HepG2 (cell line): ENCODE results near the gene VAMP5. TPM values are rescaled to one million over a fixed set of nuclear protein-coding genes. Genes with fewer than 3 reads are reported as not detected.
A peak's percentile ranks its signal among the peaks of the same experiment; 100 is the strongest.

Experiments
- ETS1 ChIP-seq: sonication (generic); formaldehyde crosslinking; IDR thresholded peaks from 2 replicates; pipeline ENCODE4 v1.4.0; 2020; ENCODE audit warnings: missing genetic modification reagents
- ETV5 ChIP-seq: IDR thresholded peaks from 2 replicates; pipeline ENCODE4 v1.6.1; 2018; ENCODE audit warnings: missing biosample characterization, missing genetic modification reagents, inconsistent platforms, borderline replicate concordance
- HMG20A ChIP-seq: IDR thresholded peaks from 2 replicates; pipeline ENCODE4 v1.6.1; 2016; ENCODE audit warnings: borderline replicate concordance
- HNRNPK ChIP-seq: fragments of 200-400 bp; formaldehyde crosslinking; IDR thresholded peaks from 2 replicates; pipeline ENCODE4 v1.6.1; 2018; ENCODE audit warnings: low read length, low read depth, moderate library complexity, mild to moderate bottlenecking; ENCODE audit not compliant: poor library complexity, severe bottlenecking
- MYNN ChIP-seq: sonication (generic); formaldehyde crosslinking; IDR thresholded peaks from 2 replicates; pipeline ENCODE4 v1.4.0; 2020; ENCODE audit warnings: mild to moderate bottlenecking, low read depth, missing genetic modification reagents
- NR2F6 ChIP-seq, 2 experiments: IDR thresholded peaks; 2 replicates each; pipeline ENCODE4 v1.6.1; 2016; ENCODE audit warnings: antibody characterized with exemption in 1 of 2, mild to moderate bottlenecking in 1 of 2
- NR3C1 ChIP-seq: sonication (generic); formaldehyde crosslinking; IDR thresholded peaks from 2 replicates; pipeline ENCODE4 v1.4.0; 2020; ENCODE audit warnings: missing genetic modification reagents
- POLR2A ChIP-seq, 2 experiments: IDR thresholded peaks; 2 replicates each; pipeline ENCODE4 v1.6.1; 2011; ENCODE audit warnings: low read depth in 2 of 2, low read length in 2 of 2, mild to moderate bottlenecking in 1 of 2, moderate library complexity in 1 of 2; ENCODE audit not compliant: insufficient read depth in 1 of 2
- RFX3 ChIP-seq: IDR thresholded peaks from 2 replicates; pipeline ENCODE4 v1.6.1; 2016; ENCODE audit warnings: missing biosample characterization, missing genetic modification reagents
- SIN3A ChIP-seq: IDR thresholded peaks from 2 replicates; pipeline ENCODE4 v1.6.1; 2011; ENCODE audit warnings: low read depth, mild to moderate bottlenecking, control low read depth, low read length, borderline replicate concordance
- SOX5 ChIP-seq: IDR thresholded peaks from 2 replicates; pipeline ENCODE4 v1.6.1; 2016; ENCODE audit warnings: borderline replicate concordance
- SRSF4 ChIP-seq: fragments of 200-400 bp; formaldehyde crosslinking; IDR thresholded peaks from one replicate; pipeline ENCODE4 v1.6.1; 2018; ENCODE audit warnings: mild to moderate bottlenecking, low read depth, low read length, moderate library complexity; ENCODE audit not compliant: poor library complexity, severe bottlenecking
- SYNCRIP ChIP-seq: fragments of 200-400 bp; formaldehyde crosslinking; IDR thresholded peaks from 2 replicates; pipeline ENCODE4 v1.6.1; 2018; ENCODE audit warnings: mild to moderate bottlenecking, low read depth, low read length; ENCODE audit not compliant: insufficient read depth
- TAF1 ChIP-seq: sonication (generic); formaldehyde crosslinking; IDR thresholded peaks from 2 replicates; pipeline ENCODE4 v1.4.0; 2020; ENCODE audit warnings: missing genetic modification reagents
- ZEB1 ChIP-seq: IDR thresholded peaks from 2 replicates; pipeline ENCODE4 v1.6.1; 2012; ENCODE audit warnings: mild to moderate bottlenecking, low read depth, inconsistent platforms; ENCODE audit not compliant: insufficient replicate concordance
- ZFP36L1 ChIP-seq: sonication (generic); formaldehyde crosslinking; IDR thresholded peaks from 2 replicates; pipeline ENCODE4 v1.8.0; 2022; ENCODE audit warnings: mild to moderate bottlenecking, missing genetic modification reagents, moderate library complexity
- ZNF160 ChIP-seq: sonication (generic); formaldehyde crosslinking; IDR thresholded peaks from 2 replicates; pipeline ENCODE4 v1.8.0; 2022; ENCODE audit warnings: mild to moderate bottlenecking, inconsistent platforms, missing genetic modification reagents
- ZNF329 ChIP-seq: sonication (generic); formaldehyde crosslinking; IDR thresholded peaks from 2 replicates; pipeline ENCODE4 v1.9.0; 2021; ENCODE audit warnings: low read depth, mild to moderate bottlenecking, missing genetic modification reagents
- ZNF468 ChIP-seq: sonication (generic); formaldehyde crosslinking; IDR thresholded peaks from 2 replicates; pipeline ENCODE4 v1.8.0; 2022; ENCODE audit warnings: mild to moderate bottlenecking, moderate library complexity, missing genetic modification reagents
- ZNF883 ChIP-seq: sonication (generic); formaldehyde crosslinking; IDR thresholded peaks from 2 replicates; pipeline ENCODE4 v1.5.1; 2020; ENCODE audit warnings: mild to moderate bottlenecking, missing genetic modification reagents; ENCODE audit errors: not compliant biosample characterization
- polyA plus RNA-seq, 8 experiments: library from polyadenylated mRNA; depleted of rRNA in 3 of 8; stranded (reverse) in 7 of 8; unstranded in 1 of 8; fragments of >200 nt; fragmentation: Illumina TruSeq in 4 of 8; extraction: Trizol in 4 of 8; gene quantifications; 2 replicates each; pipeline versions ENCODE4 v1.2.1 to v1.2.3, GENCODE V29; 2011 to 2016; ENCODE audit warnings: low read depth in 4 of 8, missing spikeins in 1 of 8, mixed read lengths in 1 of 8; ENCODE audit not compliant: insufficient read depth in 1 of 8
- total RNA-seq, 5 experiments: library from RNA; depleted of rRNA; stranded (reverse); fragments of >200 nt; fragmentation: Illumina TruSeq; extraction: Trizol; gene quantifications; 2 replicates each; pipeline ENCODE4 v1.2.3, GENCODE V29; 2016; ENCODE audit warnings: low read depth in 1 of 5
- TF ChIP-seq, protein P1 (sequence below): sonication (generic); formaldehyde crosslinking; IDR thresholded peaks from 2 replicates; pipeline ENCODE4 v1.8.1; 2022; ENCODE audit warnings: mild to moderate bottlenecking, missing genetic modification reagents
- TF ChIP-seq, protein P2 (sequence below), 2 experiments: IDR thresholded peaks; 2 replicates each; pipeline ENCODE4 v1.6.1; 2011 to 2012; ENCODE audit warnings: low read length in 2 of 2, borderline replicate concordance in 1 of 2, low read depth in 1 of 2, mild to moderate bottlenecking in 1 of 2, moderate library complexity in 1 of 2

Gene VAMP5
- total and polyA plus RNA-seq, 2 of the 13 experiments (the other 11 are each of a cell fraction or from before 2014, with no cell fraction given), result 7.2 to 56.7 TPM

DNA sequence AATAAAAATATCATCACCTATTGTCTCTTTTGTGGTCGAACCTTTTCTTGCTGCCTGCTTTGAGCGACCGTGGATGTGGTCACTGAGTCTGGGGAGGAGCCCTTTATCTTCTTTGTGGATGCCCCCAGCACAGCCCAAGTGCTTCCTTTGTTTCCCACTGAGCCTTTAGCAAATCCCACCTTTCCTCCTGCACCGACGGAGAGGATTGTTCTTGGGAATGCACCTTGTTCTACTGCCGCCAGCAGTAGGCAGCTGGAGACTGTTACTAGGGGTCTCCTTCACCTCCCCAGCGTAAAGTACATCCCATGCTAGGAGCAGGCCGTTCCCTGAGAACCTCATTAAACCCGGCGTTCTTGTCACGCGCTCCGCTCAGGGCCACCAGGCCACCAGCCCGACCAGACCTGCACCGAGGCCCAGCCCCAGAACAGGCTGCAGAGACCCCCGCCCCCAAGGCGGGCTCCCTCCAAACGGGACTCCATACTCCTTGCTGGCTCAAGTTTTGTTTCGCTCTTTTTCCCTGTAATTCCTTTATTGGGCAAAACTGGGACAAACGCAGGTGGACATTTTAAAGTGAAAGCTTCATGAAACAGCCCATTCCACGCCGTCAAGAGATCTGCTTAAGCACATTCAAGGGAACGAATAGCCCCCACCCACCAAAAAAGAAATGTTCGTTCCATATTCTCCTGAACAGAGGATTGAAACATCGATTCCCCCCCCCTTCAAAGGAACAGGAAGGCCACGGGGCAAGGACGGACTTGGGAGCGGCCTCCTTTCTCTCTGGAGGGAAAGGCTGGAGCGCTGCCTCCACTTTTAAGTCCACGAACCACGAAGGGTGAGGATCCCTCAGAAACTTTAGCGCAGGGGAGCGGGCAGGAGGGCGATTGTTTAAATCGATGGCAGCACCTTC lies 46.4 kb upstream of the VAMP5 start (continued):
- TF ChIP-seq HMG20A (no peak), ZNF883 (CRISPR knock-in tag) (peak; percentile 4), ZNF329 (no peak), RFX3 (CRISPR knock-in tag) (no peak), ZNF160 (peak; percentile 79; the same call in 1 of the 2 replicates), SYNCRIP (no peak), MYNN (CRISPR knock-in tag) (no peak), ZEB1 (no peak), ETS1 (CRISPR knock-in tag) (no peak), HNRNPK (no peak), POLR2A (IDR thresholded peaks at IDR 0.05; ENCODE audit: insufficient read depth in 1 of 2, low read depth in 2 of 2, low read length in 2 of 2) (peak; percentile 74 to 79), NR2F6 (IDR thresholded peaks at IDR 0.05) (no peak), NR2F6 (CRISPR knock-in tag; IDR thresholded peaks at IDR 0.05) (no peak; the same call in 1 of the 2 replicates), SIN3A (no peak), NR3C1 (CRISPR knock-in tag) (no peak), ZNF468 (CRISPR knock-in tag) (no peak), SOX5 (CRISPR knock-in tag) (peak; percentile 17; the same call in 1 of the 2 replicates), TAF1 (CRISPR knock-in tag) (no peak), SRSF4 (no peak), ZFP36L1 (CRISPR knock-in tag) (0 out of 2 replicates have a peak, but pooled peaks have one; percentile 6), ETV5 (CRISPR knock-in tag) (peak; percentile 23; the same call in 1 of the 2 replicates)
- TF ChIP-seq, protein P1, sequence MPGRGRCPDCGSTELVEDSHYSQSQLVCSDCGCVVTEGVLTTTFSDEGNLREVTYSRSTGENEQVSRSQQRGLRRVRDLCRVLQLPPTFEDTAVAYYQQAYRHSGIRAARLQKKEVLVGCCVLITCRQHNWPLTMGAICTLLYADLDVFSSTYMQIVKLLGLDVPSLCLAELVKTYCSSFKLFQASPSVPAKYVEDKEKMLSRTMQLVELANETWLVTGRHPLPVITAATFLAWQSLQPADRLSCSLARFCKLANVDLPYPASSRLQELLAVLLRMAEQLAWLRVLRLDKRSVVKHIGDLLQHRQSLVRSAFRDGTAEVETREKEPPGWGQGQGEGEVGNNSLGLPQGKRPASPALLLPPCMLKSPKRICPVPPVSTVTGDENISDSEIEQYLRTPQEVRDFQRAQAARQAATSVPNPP (CRISPR knock-in tag), result no peak
- TF ChIP-seq, protein P2, sequence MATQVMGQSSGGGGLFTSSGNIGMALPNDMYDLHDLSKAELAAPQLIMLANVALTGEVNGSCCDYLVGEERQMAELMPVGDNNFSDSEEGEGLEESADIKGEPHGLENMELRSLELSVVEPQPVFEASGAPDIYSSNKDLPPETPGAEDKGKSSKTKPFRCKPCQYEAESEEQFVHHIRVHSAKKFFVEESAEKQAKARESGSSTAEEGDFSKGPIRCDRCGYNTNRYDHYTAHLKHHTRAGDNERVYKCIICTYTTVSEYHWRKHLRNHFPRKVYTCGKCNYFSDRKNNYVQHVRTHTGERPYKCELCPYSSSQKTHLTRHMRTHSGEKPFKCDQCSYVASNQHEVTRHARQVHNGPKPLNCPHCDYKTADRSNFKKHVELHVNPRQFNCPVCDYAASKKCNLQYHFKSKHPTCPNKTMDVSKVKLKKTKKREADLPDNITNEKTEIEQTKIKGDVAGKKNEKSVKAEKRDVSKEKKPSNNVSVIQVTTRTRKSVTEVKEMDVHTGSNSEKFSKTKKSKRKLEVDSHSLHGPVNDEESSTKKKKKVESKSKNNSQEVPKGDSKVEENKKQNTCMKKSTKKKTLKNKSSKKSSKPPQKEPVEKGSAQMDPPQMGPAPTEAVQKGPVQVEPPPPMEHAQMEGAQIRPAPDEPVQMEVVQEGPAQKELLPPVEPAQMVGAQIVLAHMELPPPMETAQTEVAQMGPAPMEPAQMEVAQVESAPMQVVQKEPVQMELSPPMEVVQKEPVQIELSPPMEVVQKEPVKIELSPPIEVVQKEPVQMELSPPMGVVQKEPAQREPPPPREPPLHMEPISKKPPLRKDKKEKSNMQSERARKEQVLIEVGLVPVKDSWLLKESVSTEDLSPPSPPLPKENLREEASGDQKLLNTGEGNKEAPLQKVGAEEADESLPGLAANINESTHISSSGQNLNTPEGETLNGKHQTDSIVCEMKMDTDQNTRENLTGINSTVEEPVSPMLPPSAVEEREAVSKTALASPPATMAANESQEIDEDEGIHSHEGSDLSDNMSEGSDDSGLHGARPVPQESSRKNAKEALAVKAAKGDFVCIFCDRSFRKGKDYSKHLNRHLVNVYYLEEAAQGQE (IDR thresholded peaks at IDR 0.05; ENCODE audit: borderline replicate concordance in 1 of 2, low read depth in 1 of 2, low read length in 2 of 2), result peak in 1 of 2 experiments; percentile 7; a peak in 2 of 4 replicates
